ENCODE data around the gene GEMIN4.
"Not testable (repeated sequence)": the region's sequence is repeated elsewhere in the genome, so short reads cannot be mapped to it uniquely, and the experiment has no call there.

GEMIN4 gene

GRCh38 chr17:699345-699744 is 52.7 kb downstream of the GEMIN4 start:
- DNase-seq = no peak

GRCh38 chr17:698096-698495 is 54.0 kb downstream of the GEMIN4 start:
- not testable (repeated sequence) for DNase-seq

GRCh38 chr17:697682-698081 is 54.4 kb downstream of the GEMIN4 start:
- no peak for DNase-seq

GRCh38 chr17:696369-696768 is 55.7 kb downstream of the GEMIN4 start:
- DNase-seq = no peak
